DMS79 treated with DMSO at 0.1 percent for 48 hours (cell line): Measurements from ENCODE around the gene ZNF469.
"Not testable (repeated sequence)": the region's sequence is repeated elsewhere in the genome, so short reads cannot be mapped to it uniquely, and the experiment has no call there.

Experiments used
- DNase-seq: peaks from one replicate; lab custom pipeline; 2025; lab: John Stamatoyannopoulos, UW

Gene ZNF469

DNA sequence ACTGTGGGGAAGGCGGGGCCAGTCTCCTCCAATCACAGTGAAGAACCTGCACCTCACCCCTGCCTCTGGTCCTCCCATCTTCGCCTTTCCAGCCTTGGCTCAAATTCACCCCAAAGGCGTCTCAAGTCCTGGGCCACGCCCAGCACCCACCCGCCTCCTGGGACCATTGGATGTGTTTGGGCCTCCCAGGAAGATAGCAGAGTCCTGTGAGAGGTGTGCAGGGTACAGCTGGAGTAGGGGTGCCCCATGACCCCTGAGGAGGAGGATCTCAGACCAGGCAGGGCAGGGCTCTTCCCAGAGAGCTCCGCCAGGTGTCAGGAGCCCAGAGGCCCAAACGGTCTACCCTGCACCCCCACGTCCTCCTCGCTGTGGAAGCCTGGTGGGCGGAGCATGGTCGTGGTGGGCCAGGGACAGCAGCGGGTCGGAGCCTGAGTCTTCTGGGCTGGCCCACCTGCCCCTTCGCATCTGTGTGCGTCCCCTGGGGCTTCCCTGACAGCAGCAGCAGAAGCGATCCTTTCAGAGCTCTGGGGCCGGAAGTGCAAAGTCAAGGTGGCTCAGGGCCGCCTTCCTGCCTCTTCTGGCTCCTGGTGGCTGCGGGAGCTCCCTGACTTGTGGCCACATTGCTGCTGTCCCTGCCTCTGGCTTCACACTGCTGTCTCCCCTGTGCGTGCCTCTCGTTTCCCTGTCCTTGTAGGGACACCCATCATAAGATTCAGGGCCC, 34.9 kb upstream of the ZNF469 start:
- DNase-seq: no peak

DNA sequence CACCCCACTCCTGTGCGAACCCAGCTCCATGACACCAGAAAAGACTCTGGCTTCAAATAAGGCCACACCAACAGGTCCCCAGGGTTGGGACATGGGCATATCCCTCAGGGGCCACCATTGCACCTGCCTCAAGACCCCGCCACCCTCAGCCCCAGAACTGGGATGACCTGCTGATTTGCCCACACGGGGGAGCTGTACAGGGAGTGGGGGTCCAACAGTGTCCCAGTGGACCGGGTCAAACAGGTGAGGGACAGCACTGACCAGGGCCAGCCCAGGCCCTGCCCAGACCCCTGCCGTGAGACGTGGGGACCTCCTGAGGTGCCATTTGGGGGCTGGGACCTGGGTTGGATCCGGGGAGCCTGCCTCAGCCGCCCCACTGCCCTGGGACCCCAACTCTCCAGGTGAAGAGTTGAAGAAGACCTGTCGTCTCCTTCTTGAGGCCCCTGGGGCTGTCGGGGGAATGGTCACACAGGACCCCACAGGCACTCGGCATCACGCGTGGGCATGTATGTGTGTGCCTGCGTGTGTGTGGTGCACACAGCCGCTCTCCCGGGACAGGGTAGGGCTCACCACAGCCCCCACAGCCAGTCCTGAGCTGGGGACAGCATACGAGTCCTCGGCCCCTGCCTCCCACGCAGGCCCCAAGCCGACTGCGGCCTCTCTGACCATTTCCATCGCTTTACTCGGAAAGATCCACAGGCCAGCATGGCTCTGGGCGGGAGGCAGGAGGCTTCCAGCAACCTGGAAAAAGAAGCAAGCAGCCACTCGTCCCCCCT, 34.2 kb upstream of the ZNF469 start:
- DNase-seq: no peak

DNA sequence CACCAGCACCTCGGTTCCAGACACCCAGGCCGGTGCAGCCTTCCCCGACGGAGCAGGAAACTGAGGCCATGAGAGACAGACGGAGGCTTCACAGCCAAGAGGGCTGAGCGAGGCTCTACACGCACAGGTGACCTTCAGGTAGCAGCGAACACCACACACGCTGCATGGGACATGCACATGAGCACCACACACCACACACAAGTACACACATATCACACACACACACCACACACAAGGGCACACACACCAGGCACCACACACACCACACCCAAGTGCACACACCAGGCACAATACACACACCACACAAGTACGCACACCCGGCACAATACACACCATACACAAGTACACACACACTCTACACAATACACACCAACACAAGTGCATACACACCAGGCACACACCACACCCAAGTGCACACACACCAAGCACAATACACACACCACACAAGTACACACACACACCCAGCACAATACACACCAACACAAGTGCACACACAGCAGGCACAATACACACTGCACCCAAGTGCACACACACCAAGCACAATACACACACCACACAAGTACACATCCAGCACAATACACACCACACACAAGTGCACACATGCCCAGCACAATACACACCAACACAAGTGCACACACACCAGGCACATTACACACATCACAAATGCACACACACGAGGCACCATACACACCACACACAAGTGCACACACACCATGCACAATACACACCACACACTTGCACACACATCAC, 33.4 kb upstream of the ZNF469 start:
- DNase-seq: no peak

DNA sequence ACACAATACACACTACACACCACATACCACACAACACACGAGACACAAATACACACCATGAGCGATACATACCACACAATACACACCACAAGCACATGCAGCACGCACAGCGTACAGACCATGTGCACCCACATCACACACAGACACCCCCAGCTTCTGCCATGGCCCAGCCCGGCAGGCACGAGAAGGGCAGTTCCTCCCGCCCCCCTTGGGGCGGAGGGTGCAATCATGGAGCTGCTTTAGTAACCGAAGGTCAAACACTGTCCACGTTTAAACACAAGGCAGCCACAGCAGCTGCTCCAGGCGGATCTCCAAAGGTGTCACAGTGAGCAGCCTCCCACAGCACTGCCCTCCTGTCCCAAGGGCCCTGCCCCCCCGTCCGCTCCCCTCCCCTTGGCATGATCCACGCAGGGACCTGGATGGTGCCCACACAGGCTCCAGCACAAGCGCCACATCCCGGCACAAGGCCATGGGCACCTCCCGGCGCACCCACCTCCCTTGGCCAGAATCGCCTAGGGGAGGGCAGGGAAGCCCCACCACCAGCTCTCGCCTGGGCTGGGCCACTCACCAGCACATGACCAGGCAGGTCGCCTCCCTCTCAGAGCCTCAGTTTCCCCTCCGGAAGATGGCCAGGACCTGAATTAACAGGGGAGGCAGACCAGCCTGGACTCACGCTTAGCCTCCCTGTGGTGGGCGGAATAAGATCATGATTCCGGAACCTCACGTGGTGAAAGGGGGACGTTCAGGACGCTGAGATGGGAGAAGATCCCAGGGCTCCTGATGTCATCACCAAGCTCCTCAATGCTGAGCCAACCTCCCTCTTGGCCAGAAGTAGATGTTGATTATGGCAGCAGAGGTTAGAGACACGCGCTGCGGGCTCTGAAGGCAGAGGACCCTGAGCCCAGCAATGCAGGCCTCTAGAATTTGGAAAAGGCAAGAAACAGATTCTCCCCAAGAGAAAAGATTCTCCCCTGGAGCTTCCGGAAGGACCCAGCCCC, 32.6 kb upstream of the ZNF469 start:
- DNase-seq: no peak

DNA sequence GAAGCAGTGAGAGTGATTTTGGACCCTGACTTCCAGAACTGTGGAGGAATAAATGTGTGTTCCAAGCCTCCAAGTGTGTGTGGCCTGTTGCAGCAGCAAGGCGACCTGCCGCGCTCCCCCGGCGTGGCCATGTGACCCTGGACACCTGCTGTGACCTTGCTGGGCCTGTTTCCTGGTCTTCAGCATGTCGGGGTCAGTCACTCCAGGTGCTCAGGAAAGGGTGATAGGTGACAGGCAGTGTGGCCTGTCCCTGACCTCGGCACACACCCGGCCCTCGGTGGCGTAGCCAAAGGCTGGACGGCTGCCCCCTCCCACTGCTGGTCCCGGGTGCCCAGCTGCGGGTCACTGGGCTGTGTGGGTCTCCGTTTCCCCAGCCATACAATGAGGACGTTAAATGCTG, 31.8 kb upstream of the ZNF469 start:
- no peak for DNase-seq

DNA sequence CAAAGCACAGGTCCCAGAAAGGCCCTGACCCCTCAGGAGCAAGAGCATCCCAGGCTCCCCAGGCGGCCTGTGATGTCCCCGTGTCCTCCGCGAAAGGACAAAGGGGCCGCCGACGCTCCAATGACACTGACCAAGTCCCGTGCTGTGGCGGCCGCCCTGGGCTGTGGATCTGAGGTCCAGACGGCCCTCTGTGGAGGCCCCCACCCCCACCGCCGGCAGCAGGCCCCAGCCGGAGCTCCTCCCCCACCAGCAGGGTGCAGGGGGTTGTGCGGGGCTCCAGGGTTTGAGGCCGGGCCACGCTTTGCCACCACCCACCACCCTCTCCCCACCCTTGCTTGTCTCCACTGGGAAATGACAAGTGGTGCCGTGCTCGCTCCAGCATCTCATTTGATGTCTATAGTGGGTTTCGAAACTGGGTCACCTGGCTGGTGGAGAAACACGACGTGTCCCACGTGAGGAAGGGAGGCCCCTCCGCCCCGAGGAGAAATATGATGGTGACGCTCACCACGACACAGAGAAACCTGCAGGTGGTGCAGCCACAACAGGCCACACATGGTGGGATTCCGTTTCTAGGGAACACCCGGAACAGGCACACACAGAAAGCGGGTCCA, 31.2 kb upstream of the ZNF469 start:
- DNase-seq: no peak

DNA sequence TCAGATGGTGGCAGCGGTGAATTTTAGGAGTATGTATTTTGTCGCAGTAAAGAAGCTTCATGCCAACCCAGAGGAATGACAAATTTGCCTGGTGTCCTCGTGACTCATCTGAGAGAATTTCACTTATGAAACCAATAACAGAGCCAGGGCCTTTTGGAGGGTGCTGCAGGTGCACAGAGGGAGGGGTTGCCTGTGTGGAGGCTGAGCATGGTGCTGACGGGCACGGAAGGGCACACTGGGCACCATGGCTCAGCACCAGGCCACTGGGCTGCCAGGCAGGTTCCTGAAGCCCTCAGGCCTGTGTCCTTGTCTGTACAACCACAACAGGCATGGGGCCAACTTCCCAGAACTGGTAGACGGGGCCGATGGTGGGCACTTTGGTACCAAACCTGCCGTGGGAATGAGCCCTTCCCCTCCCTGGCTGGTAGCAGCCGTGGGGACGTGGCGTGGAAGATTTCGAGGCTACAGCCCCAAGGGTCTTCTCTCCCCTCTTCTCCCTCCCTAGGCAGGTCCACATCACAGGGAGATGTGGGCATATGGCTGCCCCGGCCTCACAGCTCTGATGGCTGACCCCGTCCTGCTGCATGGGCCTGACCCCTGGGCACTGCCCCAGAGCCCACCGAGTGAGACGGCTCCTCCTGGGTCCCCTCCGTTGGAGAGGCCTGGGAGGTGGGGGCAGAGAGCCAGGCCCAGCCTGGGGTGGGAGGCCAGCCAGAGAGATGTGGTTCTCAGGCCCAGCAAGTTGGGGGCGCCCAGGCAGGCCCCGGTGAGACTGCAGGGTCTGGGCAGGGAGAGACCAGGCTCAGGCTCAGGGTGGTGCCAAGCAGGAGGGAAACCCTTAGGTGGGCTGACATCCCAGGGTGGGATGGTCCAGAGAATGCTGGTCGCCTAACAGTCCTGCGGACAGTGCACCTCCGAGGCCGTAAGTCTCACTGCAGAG, 30.2 kb upstream of the ZNF469 start:
- no peak for DNase-seq

DNA sequence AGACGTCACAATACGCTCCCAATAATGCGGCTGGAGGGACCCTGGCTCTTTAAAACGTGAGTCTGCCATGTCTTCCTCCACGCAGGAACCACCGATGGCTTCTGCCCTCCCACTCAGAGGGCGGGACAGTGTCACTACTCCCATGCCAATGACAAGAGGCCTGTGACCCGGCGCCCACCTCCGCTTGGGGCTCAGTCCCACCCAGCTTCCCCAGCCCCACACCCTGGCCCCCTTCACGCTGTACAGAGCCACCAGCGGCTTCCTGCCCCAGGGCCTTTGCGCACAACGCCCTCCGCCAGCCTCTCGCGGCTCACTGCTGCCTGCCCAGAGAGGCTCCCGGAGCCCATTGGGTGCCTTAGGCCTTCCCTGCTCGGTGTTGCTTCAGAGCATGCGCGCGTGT, 29.5 kb upstream of the ZNF469 start:
- DNase-seq: no peak

DNA sequence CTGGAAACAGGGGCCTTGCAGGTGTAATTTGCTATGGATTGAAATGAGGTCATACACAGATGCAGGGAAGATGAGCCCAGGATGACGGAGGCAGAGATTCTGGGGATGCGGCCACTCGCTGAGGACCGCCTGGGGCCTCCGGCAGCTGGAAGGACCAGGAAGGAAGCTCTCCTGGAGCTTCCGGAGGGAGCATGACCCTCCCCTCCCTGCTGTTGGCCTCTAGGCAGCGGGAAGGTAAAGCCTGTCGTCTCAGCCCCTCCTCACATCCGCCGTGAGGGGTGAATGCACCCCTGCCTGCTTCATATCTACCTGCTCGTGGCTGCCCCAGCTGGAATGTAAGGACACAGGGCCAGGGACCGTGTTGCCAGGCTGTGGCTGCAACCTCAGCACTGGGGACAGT, 29.1 kb upstream of the ZNF469 start:
- DNase-seq: no peak

DNA sequence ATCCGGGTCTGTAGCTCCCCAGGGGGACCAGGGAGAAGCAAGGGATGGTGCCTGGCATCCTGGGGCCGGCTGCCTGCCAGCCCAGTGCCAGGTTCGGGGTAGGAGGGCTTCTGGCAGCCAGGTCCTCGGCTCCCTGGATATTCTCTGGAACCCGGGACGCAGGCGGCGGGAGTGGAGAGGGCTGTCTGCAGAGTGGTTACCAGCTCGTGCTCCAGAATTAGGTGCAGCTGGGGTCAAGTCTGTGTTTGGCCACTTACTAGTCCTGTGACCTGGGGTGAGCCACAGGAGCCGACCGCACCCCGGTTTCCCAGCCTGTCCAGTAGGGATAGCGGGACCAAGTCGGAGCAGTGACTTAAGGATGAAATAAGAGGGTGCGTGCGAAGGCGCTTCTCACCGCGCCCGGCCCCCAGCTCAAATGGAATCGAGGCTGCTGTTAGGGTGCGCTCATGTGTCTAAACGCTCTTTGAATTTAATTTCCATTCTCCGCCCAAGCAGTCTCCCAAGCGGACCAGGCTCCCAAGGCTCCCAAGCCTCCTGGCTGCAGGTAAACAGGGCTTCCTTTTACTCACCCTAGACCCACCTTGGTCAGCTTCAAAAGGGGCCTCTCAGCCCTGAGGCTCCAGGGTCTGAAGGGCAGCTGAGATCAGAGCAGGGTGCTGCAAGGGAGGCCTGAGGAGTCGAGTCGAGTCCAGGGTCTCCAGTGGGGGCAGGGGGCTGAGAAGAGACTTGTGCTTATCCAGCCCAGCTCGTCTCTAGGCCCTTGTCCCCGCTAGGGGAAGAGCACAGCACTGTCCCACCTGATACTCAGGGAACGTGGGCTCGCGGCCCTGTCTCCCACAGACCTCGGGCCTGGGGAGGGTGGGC, 28.3 kb upstream of the ZNF469 start:
- DNase-seq: no peak

DNA sequence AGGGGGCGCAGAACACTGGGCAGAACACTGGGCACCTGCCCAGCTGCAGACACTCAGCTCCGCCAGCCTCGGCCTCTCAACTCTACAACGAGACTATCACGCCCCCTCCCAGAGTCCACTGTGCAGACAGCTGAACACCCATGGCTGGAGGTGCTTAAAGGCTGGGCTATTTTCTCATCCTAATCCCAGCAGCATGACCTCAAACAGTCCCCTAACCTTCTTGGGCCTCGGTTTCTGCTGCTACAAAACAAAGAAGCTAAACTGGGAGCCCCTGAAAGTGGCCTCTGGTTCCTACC, 27.7 kb upstream of the ZNF469 start:
- DNase-seq: no peak

DNA sequence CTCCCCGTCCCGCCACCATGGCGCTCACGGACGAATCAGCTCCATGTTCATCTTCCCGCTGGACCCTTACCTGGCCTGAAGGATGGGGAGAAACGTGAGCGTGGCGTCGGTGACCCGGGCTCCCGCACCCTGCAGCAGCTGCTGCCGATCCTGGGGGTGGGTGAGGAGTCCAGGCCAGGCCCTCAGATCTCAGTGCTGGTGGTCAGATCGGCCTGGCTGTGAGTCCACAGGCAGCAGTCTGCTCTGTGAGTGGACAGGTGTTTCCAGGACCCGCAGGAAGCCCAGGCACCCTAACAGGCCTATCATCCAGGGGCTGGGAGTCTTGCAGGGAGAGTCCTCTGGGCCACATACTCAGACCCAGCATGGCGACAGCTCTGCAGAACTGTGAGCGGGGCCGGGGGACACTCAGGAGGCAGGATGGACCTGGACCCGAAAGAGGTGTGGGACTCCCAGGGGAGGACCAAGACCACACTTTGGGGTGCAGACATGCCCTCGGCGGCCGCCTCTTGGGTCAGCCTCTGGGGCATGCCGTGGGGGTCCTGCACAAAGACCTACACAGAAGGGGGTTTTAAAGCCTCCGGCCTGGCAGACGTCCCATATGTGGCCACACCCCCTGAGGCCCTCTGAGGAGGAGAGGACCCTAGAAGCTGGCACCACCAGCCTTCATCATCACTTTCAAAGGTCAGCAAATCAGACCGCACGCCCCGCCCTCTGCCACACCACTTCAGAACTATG, 27.2 kb upstream of the ZNF469 start:
- no peak for DNase-seq

DNA sequence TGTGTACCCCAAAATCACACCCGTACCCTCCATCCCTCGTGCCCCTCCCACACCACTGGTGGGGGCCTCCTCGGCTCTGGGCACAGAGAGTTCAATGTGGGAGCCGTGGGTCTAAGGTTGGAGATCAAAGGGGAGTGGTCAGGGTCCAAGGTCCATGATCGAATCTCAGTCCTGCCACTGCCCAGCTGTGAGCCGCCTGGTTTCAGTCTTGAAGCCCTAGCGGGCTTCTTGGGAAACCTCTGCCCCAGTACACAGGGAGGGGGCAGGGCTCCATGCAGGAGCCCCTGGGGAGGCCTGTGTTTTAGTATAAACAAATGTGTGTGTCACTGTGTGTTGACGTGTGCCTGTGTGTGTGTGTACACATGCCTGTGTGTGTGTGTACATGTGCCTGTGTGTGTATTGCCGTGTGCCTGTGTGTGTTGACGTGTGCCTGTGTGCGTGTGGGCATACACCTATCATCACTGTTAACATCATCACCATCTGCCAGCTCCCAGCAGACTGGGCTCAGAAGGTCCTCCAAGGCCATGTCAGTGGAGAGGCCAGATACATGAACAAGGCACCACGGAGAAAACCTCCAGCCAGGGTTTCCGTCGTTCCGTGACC, 26.5 kb upstream of the ZNF469 start:
- no peak for DNase-seq

DNA sequence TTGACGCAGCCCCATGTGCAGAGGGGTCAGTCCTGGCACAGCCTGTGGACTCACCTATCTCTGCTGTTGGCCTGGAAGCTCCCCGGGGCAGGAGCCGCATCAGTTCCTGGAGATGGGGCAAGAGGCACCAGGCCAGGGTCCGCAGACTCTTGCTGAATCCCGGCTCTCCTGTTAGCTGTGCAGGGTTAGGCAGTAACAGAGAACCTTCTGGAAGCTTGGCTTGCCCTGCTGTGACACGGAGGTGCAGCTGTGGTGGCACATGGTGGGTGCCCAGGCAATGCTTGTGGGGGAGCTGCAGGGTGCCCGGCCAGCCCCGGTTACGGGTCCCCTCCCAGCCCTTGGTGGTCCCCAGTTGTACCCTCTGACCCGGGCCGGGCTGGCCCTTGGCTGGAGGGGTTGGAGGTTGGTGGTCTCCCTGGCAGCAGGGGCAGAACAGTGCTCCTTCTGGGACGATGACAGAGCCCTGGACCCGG, 26.0 kb upstream of the ZNF469 start:
- no peak for DNase-seq

DNA sequence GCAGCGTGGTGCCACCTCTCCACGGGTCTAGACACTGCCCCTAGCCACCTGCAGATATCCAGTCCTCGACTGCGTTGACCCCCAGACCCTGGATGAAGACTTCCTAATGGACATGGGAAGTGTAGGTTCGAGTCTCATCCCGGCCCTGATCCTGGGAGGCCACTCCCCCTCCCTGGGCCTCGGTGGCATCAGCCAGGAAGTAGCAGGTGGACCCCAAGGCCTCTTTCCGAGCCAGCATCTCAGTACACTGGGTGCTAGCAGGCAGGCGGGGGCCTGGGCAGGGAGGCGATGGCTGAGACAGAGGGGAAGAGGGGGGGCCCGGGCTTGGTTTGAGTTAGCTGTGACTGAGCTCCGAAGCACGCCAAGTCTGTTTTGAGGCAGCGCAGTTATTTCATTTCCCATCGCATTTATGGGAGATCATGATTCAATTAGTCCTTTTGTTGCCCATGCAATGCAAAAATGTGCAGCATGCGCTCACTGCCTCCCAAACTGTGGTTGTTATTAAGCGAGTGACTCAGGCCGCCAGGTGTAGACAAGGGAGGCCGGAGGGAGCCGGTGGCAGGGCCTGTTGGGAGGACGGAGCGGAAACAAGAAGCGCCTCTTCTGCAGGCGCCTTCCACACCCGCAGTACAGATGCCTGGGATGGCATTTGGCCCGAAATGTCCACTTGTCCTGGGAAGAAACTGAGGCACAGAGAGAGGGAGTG, 25.3 kb upstream of the ZNF469 start:
- DNase-seq: no peak

DNA sequence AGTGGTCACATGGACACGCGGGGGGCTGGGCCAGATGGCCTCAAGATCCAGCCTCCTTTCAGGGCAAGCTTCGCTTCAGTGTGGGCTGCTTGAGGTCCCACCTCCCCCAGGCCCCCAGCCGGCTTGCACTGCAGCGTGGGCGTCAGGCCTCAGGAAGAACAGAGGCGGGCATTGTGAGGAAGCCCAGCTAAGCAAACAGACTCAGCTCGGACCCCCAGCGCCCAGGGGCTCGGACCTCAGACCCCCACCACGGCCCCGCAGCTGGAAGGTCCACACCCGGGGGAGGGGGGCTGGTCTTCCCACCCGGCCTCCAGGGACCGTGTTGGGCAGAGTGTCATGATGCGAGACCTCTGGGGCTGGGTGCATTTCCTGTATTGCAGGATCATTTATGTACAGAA, 24.7 kb upstream of the ZNF469 start:
- no peak for DNase-seq

DNA sequence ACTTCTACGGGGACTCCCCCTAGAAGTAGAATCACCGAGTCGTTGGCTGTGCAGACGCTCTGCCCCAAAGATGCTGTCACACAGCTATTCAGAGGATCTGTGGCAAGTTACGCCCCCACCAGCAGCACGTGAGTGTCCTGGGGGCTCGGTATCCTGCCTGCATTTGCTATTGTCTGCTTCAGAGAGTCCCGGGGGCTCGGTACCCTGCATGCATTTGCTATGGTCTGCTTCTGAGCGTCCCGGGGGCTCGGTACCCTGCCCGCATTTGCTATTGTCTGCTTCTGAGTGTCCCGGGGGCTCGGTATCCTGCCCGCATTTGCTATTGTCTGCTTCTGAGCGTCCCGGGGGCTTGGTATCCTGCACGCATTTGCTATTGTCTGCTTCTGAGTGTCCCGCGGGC, 23.8 kb upstream of the ZNF469 start:
- no peak for DNase-seq

DNA sequence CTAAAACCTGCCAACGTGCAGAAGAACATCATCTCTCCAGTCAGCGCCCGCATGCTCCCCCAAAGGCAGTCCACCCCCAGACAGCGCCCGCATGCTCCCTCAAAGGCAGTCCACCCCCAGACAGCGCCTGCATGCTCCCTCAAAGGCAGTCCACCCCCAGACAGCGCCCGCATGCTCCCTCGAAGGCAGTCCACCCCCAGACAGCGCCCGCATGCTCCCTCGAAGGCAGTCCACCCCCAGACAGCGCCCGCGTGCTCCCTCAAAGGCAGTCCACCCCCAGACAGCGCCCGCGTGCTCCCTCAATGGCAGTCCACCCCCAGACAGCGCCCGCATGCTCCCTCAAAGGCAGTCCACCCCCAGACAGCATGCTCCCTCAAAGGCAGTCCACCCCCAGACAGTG, 22.4 kb upstream of the ZNF469 start:
- DNase-seq: not testable (repeated sequence)
